ENCODE data around the gene GALNT10.

Gene GALNT10

DNA sequence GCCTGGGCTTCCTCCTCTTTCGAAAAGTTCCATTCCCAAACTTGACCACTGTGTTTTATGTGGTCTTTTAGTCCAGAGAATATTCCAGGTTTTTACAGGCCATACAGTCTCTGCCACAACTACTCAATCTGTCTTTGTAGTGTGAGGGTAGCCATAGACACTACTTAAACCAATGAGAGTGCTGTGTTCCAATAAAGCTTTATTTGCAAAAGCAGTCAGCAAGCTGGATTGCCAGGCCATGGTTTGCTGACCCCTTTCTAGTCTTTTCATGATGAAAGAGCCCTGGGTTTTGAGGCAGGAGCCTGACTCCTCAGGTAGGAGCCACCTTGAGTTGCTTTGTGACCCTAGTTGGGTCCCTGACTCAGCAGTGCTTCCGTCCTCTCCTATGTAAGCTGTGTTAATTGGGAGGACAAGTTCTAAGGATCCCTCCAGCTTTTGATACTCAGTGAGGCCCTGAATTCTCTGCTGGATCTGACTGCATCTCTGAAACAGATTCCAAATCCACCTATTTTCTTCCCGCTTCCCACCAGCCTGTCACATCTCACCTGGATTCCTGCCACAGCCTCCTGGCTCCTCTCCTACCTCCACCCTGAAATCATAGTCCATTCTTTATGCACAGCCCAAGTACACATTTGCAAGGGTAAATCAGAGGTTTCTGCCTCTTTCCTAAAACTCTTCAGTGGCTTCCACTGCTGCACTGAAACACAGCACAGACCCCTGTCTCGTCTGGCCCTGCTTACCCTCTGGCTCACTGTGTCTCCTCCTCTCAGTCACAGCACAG is 13.5 kb downstream of the GALNT10 start:
- TF ChIP-seq GATA2 (IDR thresholded peaks at IDR 0.05; ENCODE audit: low read depth, low read length) (no peak), GATA3 (IDR thresholded peaks at IDR 0.05; ENCODE audit: low read depth, low read length) (no peak)

DNA sequence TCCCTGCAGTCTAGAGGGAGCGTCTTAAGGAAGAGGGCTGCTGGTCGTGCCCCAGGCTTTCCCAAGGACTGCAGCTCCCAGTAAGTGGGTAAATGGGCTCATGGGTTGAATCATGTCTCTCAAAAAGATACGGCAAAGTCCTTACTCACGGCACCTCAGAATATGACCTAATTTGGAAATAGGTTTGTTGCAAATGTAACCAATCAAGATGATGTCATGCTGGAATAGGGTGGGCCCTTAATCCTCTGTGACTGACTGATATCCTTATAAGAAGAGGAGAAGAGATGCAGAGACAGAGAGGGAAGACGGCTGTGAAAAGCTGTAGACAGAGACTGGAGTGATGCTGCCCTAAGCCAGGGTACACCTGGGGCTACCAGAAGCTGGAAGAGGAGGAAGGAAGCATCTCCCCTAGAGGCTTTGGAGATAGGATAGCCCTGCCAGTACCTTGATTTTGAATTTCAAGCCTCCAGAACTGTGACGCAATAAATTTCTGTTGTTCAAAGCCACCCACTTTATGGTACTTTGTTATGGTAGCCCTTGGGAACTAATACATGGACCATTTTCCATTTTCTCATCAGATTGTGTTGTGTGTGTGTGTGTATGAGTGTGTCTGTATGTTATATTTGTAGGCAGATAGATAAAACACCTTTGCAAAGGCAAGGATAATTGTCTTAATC is 15.0 kb downstream of the GALNT10 start:
- TF ChIP-seq GATA3 (IDR thresholded peaks at IDR 0.05; ENCODE audit: low read depth, low read length) = no peak
- TF ChIP-seq GATA2 (IDR thresholded peaks at IDR 0.05; ENCODE audit: low read depth, low read length) = no peak

GRCh38 chr5:154206311-154206710 is 15.8 kb downstream of the GALNT10 start:
- TF ChIP-seq GATA3 (IDR thresholded peaks at IDR 0.05; ENCODE audit: low read depth, low read length) = no peak
- TF ChIP-seq GATA2 (IDR thresholded peaks at IDR 0.05; ENCODE audit: low read depth, low read length) = no peak

- TF ChIP-seq GATA2 (IDR thresholded peaks at IDR 0.05; ENCODE audit: low read depth, low read length) (no peak), GATA3 (IDR thresholded peaks at IDR 0.05; ENCODE audit: low read depth, low read length) (no peak)
Observed at GRCh38 chr5:154207204-154207603, 16.7 kb downstream of the GALNT10 start.

GRCh38 chr5:154209591-154210081 is 19.1 kb downstream of the GALNT10 start:
- no peak for TF ChIP-seq GATA3 (IDR thresholded peaks at IDR 0.05; ENCODE audit: low read depth, low read length)
- no peak for TF ChIP-seq GATA2 (IDR thresholded peaks at IDR 0.05; ENCODE audit: low read depth, low read length)

- TF ChIP-seq GATA2 (IDR thresholded peaks at IDR 0.05; ENCODE audit: low read depth, low read length) (no peak), GATA3 (IDR thresholded peaks at IDR 0.05; ENCODE audit: low read depth, low read length) (no peak)
Observed at GRCh38 chr5:154210163-154210562, 19.6 kb downstream of the GALNT10 start.

DNA sequence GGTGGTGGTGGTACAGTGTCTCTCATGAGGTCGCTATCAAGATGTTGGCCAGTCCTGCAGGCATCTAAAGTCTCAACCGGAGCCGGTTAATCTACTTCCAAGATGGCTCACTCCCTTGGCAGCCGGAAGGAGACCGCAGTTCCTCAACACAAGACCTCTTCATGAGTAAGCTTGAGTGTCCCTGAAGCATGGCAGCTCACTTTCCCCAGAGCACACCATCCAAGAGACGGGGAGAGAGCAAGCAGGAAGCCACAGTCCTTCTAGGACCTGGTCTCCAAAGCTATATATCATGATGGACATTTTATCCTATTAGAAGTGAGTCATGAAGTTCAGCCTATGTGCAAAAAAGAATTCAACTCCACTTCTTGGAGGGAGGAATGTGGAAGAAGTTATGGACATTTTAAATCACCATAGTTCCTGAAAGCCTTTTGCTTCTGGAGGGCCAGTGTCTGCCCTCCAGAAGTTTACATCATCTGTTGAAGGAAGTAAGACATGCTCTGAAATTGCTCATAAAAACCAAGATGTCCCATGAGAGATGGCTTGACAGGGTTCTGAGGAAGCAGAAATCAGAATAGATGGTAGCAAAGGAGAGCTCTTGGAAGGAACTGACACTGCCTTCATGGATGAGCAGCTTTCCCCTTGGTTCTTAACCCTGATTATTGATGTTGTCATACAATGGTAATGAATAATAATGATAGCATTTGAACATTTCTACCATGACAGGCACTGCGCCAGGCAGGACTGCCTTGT is 21.3 kb downstream of the GALNT10 start:
- TF ChIP-seq GATA3 (IDR thresholded peaks at IDR 0.05; ENCODE audit: low read depth, low read length) = no peak
- TF ChIP-seq GATA2 (IDR thresholded peaks at IDR 0.05; ENCODE audit: low read depth, low read length) = no peak

DNA sequence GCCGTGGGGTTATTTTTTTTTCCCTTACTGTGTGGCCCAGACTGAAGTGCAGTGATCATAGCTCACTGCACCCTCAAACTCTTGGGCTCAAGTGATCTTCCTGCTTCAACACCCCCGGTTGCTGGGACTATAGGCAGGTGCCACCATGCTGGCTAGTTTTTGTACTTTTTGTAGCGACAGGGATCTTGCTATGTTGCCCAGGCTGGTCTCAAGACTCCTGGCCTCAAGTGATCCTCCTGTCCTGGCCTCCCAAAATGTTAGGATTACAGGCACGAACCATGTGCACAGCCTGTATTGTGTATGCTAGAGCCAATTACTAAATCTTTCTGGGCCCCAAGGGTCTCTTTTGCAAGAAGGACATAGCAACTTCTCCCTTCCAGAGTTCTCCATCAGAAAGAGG is 23.1 kb downstream of the GALNT10 start:
- TF ChIP-seq GATA2 (IDR thresholded peaks at IDR 0.05; ENCODE audit: low read depth, low read length) (no peak), GATA3 (IDR thresholded peaks at IDR 0.05; ENCODE audit: low read depth, low read length) (no peak)

DNA sequence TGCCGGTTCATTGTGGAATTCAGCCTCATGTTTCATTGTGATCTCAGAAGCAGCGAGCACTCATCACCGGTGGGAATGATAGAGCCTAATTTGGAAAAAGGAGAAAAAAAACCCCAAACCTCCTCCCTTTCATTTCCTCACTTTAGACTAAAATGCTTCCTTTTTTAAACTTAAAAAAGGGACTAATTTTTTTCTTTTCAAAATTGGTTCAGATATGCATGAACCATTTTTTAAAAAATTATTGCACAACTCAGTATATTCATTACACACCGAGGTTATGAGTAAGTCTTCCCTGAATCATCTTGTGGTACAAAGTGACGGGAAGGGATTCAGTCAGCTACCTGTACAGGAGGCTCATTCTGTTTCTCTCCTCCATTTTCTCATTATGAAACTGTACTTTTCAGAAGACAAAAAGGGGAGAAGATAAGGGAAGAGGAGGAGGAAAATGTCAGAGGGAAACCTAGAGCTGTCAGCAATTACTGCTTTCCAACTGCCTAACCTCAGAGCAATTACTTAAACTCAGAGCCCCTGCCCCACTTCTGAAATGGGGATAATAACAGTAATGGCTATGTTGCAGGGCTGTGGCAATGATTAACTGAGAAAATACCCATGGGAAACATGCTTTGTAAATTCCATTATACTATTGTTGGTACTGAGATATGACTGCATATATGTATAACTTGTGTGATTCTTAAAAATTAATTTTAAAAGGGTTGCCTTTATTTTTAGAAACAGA is 24.0 kb downstream of the GALNT10 start:
- no peak for TF ChIP-seq GATA2 (IDR thresholded peaks at IDR 0.05; ENCODE audit: low read depth, low read length)
- TF ChIP-seq GATA3 (IDR thresholded peaks at IDR 0.05; ENCODE audit: low read depth, low read length) = no peak

DNA sequence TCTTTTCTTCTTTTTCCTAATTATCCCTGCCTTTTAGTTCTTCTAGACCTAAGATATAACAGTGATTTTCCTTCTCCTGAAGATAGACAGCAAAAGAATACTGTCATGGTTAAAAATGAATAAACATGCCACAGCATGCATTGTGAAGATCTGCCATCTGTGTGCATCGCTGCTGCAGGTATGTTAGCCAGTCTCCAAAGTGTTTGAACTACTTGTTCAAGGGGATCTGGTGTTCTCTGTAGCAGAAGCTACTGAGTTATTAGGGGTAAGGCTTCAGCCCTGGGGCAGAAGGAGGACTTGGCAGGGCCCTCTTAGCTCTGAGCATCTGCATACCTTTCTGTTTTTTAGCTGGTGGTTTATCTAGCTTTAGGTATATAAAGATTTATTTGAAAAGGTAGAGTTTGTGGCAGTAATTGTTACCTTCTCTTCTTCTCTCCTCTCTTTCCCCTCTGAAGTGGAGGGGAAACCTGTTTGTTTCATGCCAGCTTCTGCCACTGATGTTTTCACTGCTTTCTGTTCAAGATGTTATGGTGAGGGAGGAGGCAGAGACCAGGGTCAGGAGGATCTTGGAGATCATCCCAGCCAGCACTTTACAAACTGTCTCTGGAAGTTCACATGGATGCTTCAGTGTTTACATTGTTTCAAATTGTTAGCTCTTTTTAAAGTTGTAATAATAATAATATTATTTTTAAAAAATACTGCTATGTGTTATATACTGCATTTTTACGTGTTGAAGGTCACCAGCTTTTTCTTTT is 25.2 kb downstream of the GALNT10 start:
- TF ChIP-seq GATA2 (IDR thresholded peaks at IDR 0.05; ENCODE audit: low read depth, low read length) = no peak
- TF ChIP-seq GATA3 (IDR thresholded peaks at IDR 0.05; ENCODE audit: low read depth, low read length) = no peak

GRCh38 chr5:154217462-154217861 is 26.9 kb downstream of the GALNT10 start:
- TF ChIP-seq GATA3 (IDR thresholded peaks at IDR 0.05; ENCODE audit: low read depth, low read length) = no peak
- no peak for TF ChIP-seq GATA2 (IDR thresholded peaks at IDR 0.05; ENCODE audit: low read depth, low read length)

- TF ChIP-seq GATA2 (IDR thresholded peaks at IDR 0.05; ENCODE audit: low read depth, low read length) (no peak), GATA3 (IDR thresholded peaks at IDR 0.05; ENCODE audit: low read depth, low read length) (no peak)
Observed at GRCh38 chr5:154218786-154219185, 28.3 kb downstream of the GALNT10 start.

DNA sequence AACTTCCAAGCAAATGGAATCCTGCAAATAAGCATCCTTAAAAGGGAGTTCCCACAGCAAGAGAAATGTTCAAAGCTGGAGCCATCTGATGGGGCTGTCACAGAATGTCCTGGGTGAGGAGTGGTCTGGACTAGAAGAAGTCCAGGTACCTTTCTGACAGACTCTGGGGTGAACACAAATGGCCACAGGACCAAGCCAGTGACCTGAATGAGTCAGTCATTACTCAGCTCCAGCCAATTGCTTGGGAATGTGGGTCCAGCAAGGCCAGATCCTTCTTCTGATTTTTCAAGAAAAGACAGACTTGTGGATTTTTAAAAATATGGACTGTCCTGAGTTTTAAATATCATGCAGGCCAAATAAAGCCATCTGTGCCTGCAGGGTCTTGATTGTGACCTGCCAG is 30.1 kb downstream of the GALNT10 start:
- TF ChIP-seq GATA2 (IDR thresholded peaks at IDR 0.05; ENCODE audit: low read depth, low read length) (no peak), GATA3 (IDR thresholded peaks at IDR 0.05; ENCODE audit: low read depth, low read length) (no peak)
